ENCODE data around the gene FOXN3. TPM values are rescaled to one million over a fixed set of nuclear protein-coding genes. Genes with fewer than 3 reads are reported as not detected.

The FOXN3 gene
- total and polyA plus RNA-seq, 10 of the 15 experiments (the other 5 are each of a cell fraction or from before 2014, with no cell fraction given) = 4.5 to 68.9 (median 29.7) TPM

- Histone ChIP-seq H3K4me2 (ENCODE audit: control insufficient read depth, insufficient read depth) (no peak overlapping the region), H3K27ac (ENCODE audit: control insufficient read depth, insufficient read depth) (no peak overlapping the region), H3K4me3 (no peak overlapping the region), H3K9ac (ENCODE audit: control insufficient read depth, insufficient read depth, low read length) (no peak overlapping the region), H3K27me3 (replicated peaks in 1 of 2; ENCODE audit: control insufficient read depth in 2 of 2, insufficient read depth in 2 of 2, low read length in 1 of 2) (no peaks in the 10 kb centered on the region; a peak in 1 of 4 replicates), H3K36me3 (ENCODE audit: control insufficient read depth in 2 of 2, insufficient read depth in 2 of 2, low read length in 1 of 2) (no peaks in the 10 kb centered on the region), H2AFZ (ENCODE audit: control insufficient read depth, low read depth, low read length) (no peak overlapping the region), H4K20me1 (ENCODE audit: control insufficient read depth, insufficient read depth) (no peaks in the 10 kb centered on the region), H3K9me3 (replicated peaks; ENCODE audit: control insufficient read depth, insufficient read depth, low read length) (no peaks in the 10 kb centered on the region), H3K4me1 (ENCODE audit: control insufficient read depth, insufficient read depth, low read length) (no peaks in the 10 kb centered on the region), H3K79me2 (ENCODE audit: control insufficient read depth, insufficient read depth, low read length) (no peaks in the 10 kb centered on the region)
- 73% methylated on average over 18 of the region's 18 CpGs for WGBS (ENCODE audit: insufficient coverage, insufficient replicate concordance, low lambda C conversion rate, missing lambda C conversion rate)
- intact Hi-C loops (cut with micrococcal nuclease; ENCODE audit: unreplicated experiment) = no loop called here
- POLR2A ChIA-PET = no interaction called here
- ATAC-seq = no peak
- BruUV-seq (replicated peaks) = no TSS peak
- FAIRE-seq = no peak
- TF ChIP-seq GATAD2B (conservative IDR thresholded peaks at IDR 0.05; ENCODE audit: low read depth) (no peak), REST (IDR thresholded peaks at IDR 0.05; ENCODE audit: low read depth, low read length) (no peak), ZNF384 (IDR thresholded peaks at IDR 0.05; ENCODE audit: borderline replicate concordance, low read depth, low read length) (no peak), ATF7 (IDR thresholded peaks at IDR 0.05; ENCODE audit: low read depth) (no peak), POLR2AphosphoS2 (IDR thresholded peaks at IDR 0.05; ENCODE audit: low read depth, low read length) (no peak), SRF (IDR thresholded peaks at IDR 0.05; ENCODE audit: low read depth in 2 of 2, low read length in 2 of 2) (no peak), TCF12 (IDR thresholded peaks at IDR 0.05; ENCODE audit: low read depth, low read length) (no peak), CHD4 (IDR thresholded peaks at IDR 0.05) (no peak), PKNOX1 (IDR thresholded peaks at IDR 0.05) (no peak), BCL11A (IDR thresholded peaks at IDR 0.05; ENCODE audit: low read depth, low read length) (no peak), BCLAF1 (IDR thresholded peaks at IDR 0.05) (no peak), STAT1 (conservative IDR thresholded peaks at IDR 0.05) (no peak), SKIL (IDR thresholded peaks at IDR 0.05; ENCODE audit: low read depth, poor library complexity, severe bottlenecking) (no peak), JUND (IDR thresholded peaks at IDR 0.05; ENCODE audit: low read depth, low read length) (no peak), NR2C2 (IDR thresholded peaks at IDR 0.05; ENCODE audit: borderline replicate concordance, control insufficient read depth, insufficient read length, low read depth) (no peak)
- RAD21 ChIA-PET (ENCODE audit: unreplicated experiment) = no interaction called here
- no peak for DNase-seq (ENCODE audit: low read depth, low spot score)
- in situ Hi-C loops (cut with MboI) = no loop called here
- SMC1A ChIA-PET (ENCODE audit: uncharacterized antibody, unreplicated experiment) = no interaction called here
- CTCF ChIA-PET = interaction anchor here (0.8 to 1.1 kb wide), 2 partner anchors 44 to 85 kb away, joined by 3 read pairs; no protein-coding TSS in a partner anchor
Measured at GRCh38 chr14:89112720-89113119, 304.3 kb downstream of the FOXN3 start.
